H1 (cell line): ENCODE data around the gene PLA2R1. TPM values are rescaled to one million over a fixed set of nuclear protein-coding genes. Genes with fewer than 3 reads are reported as not detected.

Source experiments
- CTCF ChIA-PET: fragments of 300-600 bp; sonication (Branson Sonifier 250); formaldehyde crosslinking; loops from one replicate; lab custom pipeline; 2021; ENCODE audit not compliant: partially characterized antibody; lab: Charles Lee
- POLR2A ChIA-PET: fragments of 300-600 bp; sonication (Branson Sonifier 250); formaldehyde crosslinking; loops from one replicate; lab custom pipeline; 2021; ENCODE audit warnings: inconsistent platforms; ENCODE audit not compliant: partially characterized antibody; lab: Charles Lee
- DNase-seq, 2 experiments: peaks; one replicate each; pipeline versions ENCODE4 v3.0.0 to v3.0.0-alpha.2; 2010 to 2022; ENCODE audit warnings: low spot score in 2 of 2, low read depth in 1 of 2, mixed read lengths in 1 of 2
- FAIRE-seq: peaks from 2 replicates; lab custom pipeline; 2011; peaks lifted over from hg19 to GRCh38; lab: Jason Lieb, UNC
- H2AFZ ChIP-seq: 2 replicates; pipeline ENCODE4 v1.8.1; 2012; ENCODE audit warnings: low read length, inconsistent platforms
- H2AK5ac ChIP-seq: 2 replicates; pipeline ENCODE4 v1.6.1; 2013; ENCODE audit warnings: low read depth, low read length
- H2BK120ac ChIP-seq: replicated peaks from 2 replicates; pipeline ENCODE3; 2013; ENCODE audit warnings: low read depth, low read length, inconsistent platforms
- H2BK12ac ChIP-seq: 2 replicates; pipeline ENCODE4 v1.6.1; 2013; ENCODE audit warnings: low read depth, low read length
- H2BK15ac ChIP-seq: 2 replicates; pipeline ENCODE4 v1.6.1; 2013; ENCODE audit warnings: low read length
- H2BK20ac ChIP-seq: 2 replicates; pipeline ENCODE4 v1.6.1; 2013; ENCODE audit warnings: low read length
- H2BK5ac ChIP-seq: 2 replicates; pipeline ENCODE4 v1.6.1; 2013; ENCODE audit warnings: low read depth, low read length
- H3K14ac ChIP-seq: 2 replicates; pipeline ENCODE4 v1.6.1; 2013; ENCODE audit warnings: inconsistent platforms; ENCODE audit not compliant: insufficient read length
- H3K18ac ChIP-seq: 2 replicates; pipeline ENCODE4 v1.6.1; 2013; ENCODE audit warnings: low read length; ENCODE audit errors: extremely low read depth
- H3K23ac ChIP-seq: 2 replicates; pipeline ENCODE4 v1.6.1; 2013; ENCODE audit warnings: inconsistent platforms; ENCODE audit not compliant: insufficient read length
- H3K23me2 ChIP-seq: 2 replicates; pipeline ENCODE4 v1.6.1; 2013; ENCODE audit warnings: low read depth, low read length
- H3K27ac ChIP-seq: 2 replicates; pipeline ENCODE4 v1.6.1; 2011; ENCODE audit warnings: low read depth, low read length, inconsistent platforms
- H3K27me3 ChIP-seq, 4 experiments: replicated peaks in 1 of 4; 1 replicate in 1 of 4; 2 replicates in 3 of 4; pipeline versions ENCODE4 v1.6.1 to v1.8.1; 2011 to 2013; ENCODE audit warnings: low read length in 3 of 4, mild to moderate bottlenecking in 3 of 4, inconsistent platforms in 2 of 4, mixed read lengths in 2 of 4, moderate library complexity in 1 of 4; ENCODE audit not compliant: control insufficient read depth in 3 of 4, insufficient read depth in 3 of 4; ENCODE audit errors: extremely low read depth in 1 of 4
- H3K36me3 ChIP-seq, 4 experiments: 2 replicates each; pipeline versions ENCODE4 v1.6.1 to v1.8.1; 2011 to 2013; ENCODE audit warnings: mild to moderate bottlenecking in 4 of 4, low read length in 3 of 4, moderate library complexity in 2 of 4, control low read depth in 1 of 4, inconsistent platforms in 1 of 4; ENCODE audit not compliant: insufficient read depth in 4 of 4, control insufficient read depth in 2 of 4
- H3K4ac ChIP-seq: replicated peaks from 2 replicates; pipeline ENCODE3; 2013; ENCODE audit warnings: low read length, low read depth, mixed read lengths, inconsistent platforms; ENCODE audit not compliant: insufficient read length
- H3K4me1 ChIP-seq, 4 experiments: replicated peaks in 1 of 4; 1 replicate in 1 of 4; 2 replicates in 3 of 4; pipeline versions ENCODE4 v1.6.1 to v1.8.1; 2011 to 2013; ENCODE audit warnings: low read length in 3 of 4, inconsistent platforms in 2 of 4, mixed read lengths in 1 of 4; ENCODE audit not compliant: insufficient read depth in 4 of 4, control insufficient read depth in 3 of 4
- H3K4me2 ChIP-seq, 2 experiments: 2 replicates each; pipeline versions ENCODE4 v1.6.1 to v1.8.1; 2011 to 2013; ENCODE audit warnings: low read depth in 2 of 2, low read length in 2 of 2, control low read depth in 1 of 2, inconsistent platforms in 1 of 2, mild to moderate bottlenecking in 1 of 2; ENCODE audit not compliant: insufficient read depth in 1 of 2
- H3K4me3 ChIP-seq, 4 experiments: fragments of 200-600, 300-600 bp in 1 of 4; sonication (generic), shearing (Covaris generic), sonication (Bioruptor Twin) in 1 of 4; 2 replicates each; pipeline versions ENCODE4 v1.5.1 to v1.8.1; 2011 to 2016; ENCODE audit warnings: low read length in 4 of 4, low read depth in 3 of 4, control low read depth in 2 of 4, inconsistent platforms in 2 of 4, mild to moderate bottlenecking in 2 of 4, mixed read lengths in 1 of 4, moderate library complexity in 1 of 4; ENCODE audit not compliant: insufficient read depth in 2 of 4; ENCODE audit errors: extremely low read depth in 1 of 4
- H3K56ac ChIP-seq: replicated peaks from 2 replicates; pipeline ENCODE3; 2013; ENCODE audit warnings: low read depth, mild to moderate bottlenecking, mixed read lengths, low read length, inconsistent platforms; ENCODE audit not compliant: insufficient read length
- H3K79me1 ChIP-seq: 2 replicates; pipeline ENCODE4 v1.6.1; 2013; ENCODE audit warnings: low read depth, low read length, control low read depth
- H3K79me2 ChIP-seq, 2 experiments: 2 replicates each; pipeline versions ENCODE4 v1.6.1 to v1.8.1; 2012 to 2013; ENCODE audit warnings: low read length in 2 of 2, mild to moderate bottlenecking in 2 of 2, inconsistent platforms in 1 of 2; ENCODE audit not compliant: insufficient read depth in 2 of 2, control insufficient read depth in 1 of 2
- H3K9ac ChIP-seq, 4 experiments: replicated peaks in 1 of 4; 1 replicate in 1 of 4; 2 replicates in 3 of 4; pipeline versions ENCODE4 v1.6.1 to v1.8.1; 2011 to 2013; ENCODE audit warnings: low read depth in 3 of 4, low read length in 3 of 4, control low read depth in 2 of 4, mild to moderate bottlenecking in 2 of 4, moderate library complexity in 2 of 4, inconsistent platforms in 1 of 4; ENCODE audit errors: extremely low read depth in 1 of 4
- H3K9me3 ChIP-seq, 2 experiments: 2 replicates each; pipeline versions ENCODE4 v1.6.1 to v1.8.1; 2012 to 2013; ENCODE audit warnings: mild to moderate bottlenecking in 2 of 2, moderate library complexity in 2 of 2, control low read depth in 1 of 2, inconsistent platforms in 1 of 2, low read depth in 1 of 2, low read length in 1 of 2, mixed read lengths in 1 of 2; ENCODE audit not compliant: insufficient read depth in 2 of 2
- H4K20me1 ChIP-seq, 2 experiments: replicated peaks in 1 of 2; 2 replicates each; pipeline versions ENCODE3 to v1.8.1; 2011 to 2013; ENCODE audit warnings: inconsistent platforms in 2 of 2, low read length in 2 of 2, mild to moderate bottlenecking in 1 of 2; ENCODE audit not compliant: insufficient read depth in 2 of 2, control insufficient read depth in 1 of 2
- H4K5ac ChIP-seq: 2 replicates; pipeline ENCODE4 v1.6.1; 2013; ENCODE audit warnings: low read length, low read depth, mixed read lengths, inconsistent platforms; ENCODE audit not compliant: insufficient read length
- H4K8ac ChIP-seq: 2 replicates; pipeline ENCODE4 v1.8.0; 2013; ENCODE audit warnings: mild to moderate bottlenecking, moderate library complexity, low read length, inconsistent platforms; ENCODE audit not compliant: insufficient read depth; ENCODE audit errors: extremely low read depth
- H4K91ac ChIP-seq: replicated peaks from 2 replicates; pipeline ENCODE3; 2013; ENCODE audit warnings: low read length, mixed read lengths, inconsistent platforms; ENCODE audit not compliant: insufficient read length
- BACH1 ChIP-seq: IDR thresholded peaks from 2 replicates; pipeline ENCODE4 v1.6.1; 2012; ENCODE audit warnings: low read length, improper control_type of control experiment
- BCL11A ChIP-seq, 2 experiments: IDR thresholded peaks; one replicate each; pipeline ENCODE4 v1.6.1; 2011; ENCODE audit warnings: low read depth in 2 of 2, low read length in 2 of 2, mild to moderate bottlenecking in 2 of 2
- CHD2 ChIP-seq: IDR thresholded peaks from 2 replicates; pipeline ENCODE4 v1.6.1; 2012; ENCODE audit warnings: low read length, improper control_type of control experiment
- EGR1 ChIP-seq: IDR thresholded peaks from 2 replicates; pipeline ENCODE4 v1.6.1; 2011; ENCODE audit warnings: low read depth, low read length, borderline replicate concordance
- EP300 ChIP-seq, 2 experiments: IDR thresholded peaks; 1 replicate in 1 of 2; 2 replicates in 1 of 2; pipeline ENCODE4 v1.6.1; 2011 to 2012; ENCODE audit warnings: low read depth in 2 of 2, low read length in 2 of 2, mild to moderate bottlenecking in 2 of 2, borderline replicate concordance in 1 of 2, inconsistent platforms in 1 of 2, moderate library complexity in 1 of 2
- GABPA ChIP-seq: IDR thresholded peaks from 2 replicates; pipeline ENCODE4 v1.6.1; 2011; ENCODE audit warnings: mild to moderate bottlenecking, low read length, moderate library complexity, borderline replicate concordance; ENCODE audit not compliant: insufficient read depth
- GTF2F1 ChIP-seq: IDR thresholded peaks from 2 replicates; pipeline ENCODE4 v1.6.1; 2012; ENCODE audit warnings: low read depth, low read length, improper control_type of control experiment, borderline replicate concordance
- NRF1 ChIP-seq: IDR thresholded peaks from 2 replicates; pipeline ENCODE4 v1.6.1; 2011; ENCODE audit warnings: mild to moderate bottlenecking, low read depth, low read length, improper control_type of control experiment
- POU5F1 ChIP-seq: IDR thresholded peaks from 2 replicates; pipeline ENCODE4 v1.6.1; 2011; ENCODE audit warnings: low read depth, mild to moderate bottlenecking, low read length, moderate library complexity
- RFX5 ChIP-seq: IDR thresholded peaks from 2 replicates; pipeline ENCODE4 v1.6.1; 2011; ENCODE audit warnings: low read depth, low read length, improper control_type of control experiment, borderline replicate concordance
- SIX5 ChIP-seq: IDR thresholded peaks from 2 replicates; pipeline ENCODE4 v1.6.1; 2011; ENCODE audit warnings: mild to moderate bottlenecking, low read depth, low read length
- USF2 ChIP-seq: IDR thresholded peaks from 2 replicates; pipeline ENCODE4 v1.6.1; 2011; ENCODE audit warnings: low read length, improper control_type of control experiment
- ZNF274 ChIP-seq: IDR thresholded peaks from 2 replicates; pipeline ENCODE4 v1.7.0; 2012; ENCODE audit warnings: low read length, borderline replicate concordance; ENCODE audit errors: extremely low read depth
- WGBS, 2 experiments: shearing (Covaris generic) in 1 of 2; methylation state at CpG; one replicate each; pipeline versions ENCODE4 v1.1.6 to v1.1.7; 2013 to 2015; ENCODE audit warnings: low lambda C conversion rate in 2 of 2, mixed read lengths in 2 of 2, inconsistent platforms in 1 of 2, low coverage in 1 of 2, missing lambda C conversion rate in 1 of 2; ENCODE audit not compliant: insufficient replicate concordance in 2 of 2, insufficient coverage in 1 of 2, insufficient read length in 1 of 2; ENCODE audit errors: extremely low coverage in 1 of 2, missing lambda C conversion rate in 1 of 2; 5-methylcytosine and 5-hydroxymethylcytosine counted together
- polyA plus RNA-seq, 7 experiments: library from polyadenylated mRNA; depleted of rRNA in 3 of 7; stranded (reverse) in 5 of 7; unstranded in 2 of 7; fragments of >200 nt in 5 of 7; fragments of 200-250 nt in 2 of 7; gene quantifications; 1 replicate in 5 of 7; 2 replicates in 1 of 7; 4 replicates in 1 of 7; pipeline versions ENCODE4 v1.2.1 to v1.2.3, GENCODE V29; 2011 to 2013; ENCODE audit warnings: missing spikeins in 2 of 7, mixed read lengths in 2 of 7
- total RNA-seq: library from RNA; stranded (reverse); fragmentation: NEBNext Ultra II Directional; extraction: Animal tissue kit (Norgen Biotek cat#: 25700); gene quantifications from 2 replicates; pipeline ENCODE4 v1.2.1, GENCODE V29; 2021

The PLA2R1 gene
- total and polyA plus RNA-seq, 2 of the 8 experiments (the other 6 are each of a cell fraction or from before 2014, with no cell fraction given): 0.65 to 1.5 TPM

DNA sequence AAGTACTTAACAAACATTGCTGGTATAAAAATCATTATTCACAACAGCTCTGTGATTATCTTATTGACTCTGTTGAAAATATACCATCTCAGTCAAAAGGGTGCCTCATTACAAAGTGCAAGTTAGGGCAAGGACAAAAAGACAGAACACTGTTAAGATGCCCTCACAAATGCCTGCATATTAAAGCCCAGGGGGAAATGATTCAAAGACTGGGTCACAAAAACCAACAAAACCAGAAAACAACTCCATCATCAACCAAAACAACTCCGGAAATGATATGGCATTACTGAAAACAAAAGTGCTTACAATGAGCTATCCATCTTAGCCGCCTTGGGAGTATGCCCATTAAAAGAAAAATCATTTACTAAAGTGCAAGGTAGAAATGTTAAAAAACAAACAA lies 9.9 kb downstream of the PLA2R1 start:
- no peak for FAIRE-seq
- TF ChIP-seq USF2: no peak
- no peak for TF ChIP-seq EGR1
- TF ChIP-seq RFX5: no peak
- no peak for TF ChIP-seq POU5F1
- TF ChIP-seq BCL11A (IDR thresholded peaks at IDR 0.05; ENCODE audit: low read depth in 2 of 2, low read length in 2 of 2): no peak
- TF ChIP-seq SIX5: no peak
- TF ChIP-seq NRF1: no peak
- no peak for TF ChIP-seq CHD2
- no peak for TF ChIP-seq EP300 (IDR thresholded peaks at IDR 0.05; ENCODE audit: borderline replicate concordance in 1 of 2, low read depth in 2 of 2, low read length in 2 of 2)
- no peak for TF ChIP-seq GTF2F1
- TF ChIP-seq BACH1: no peak
- TF ChIP-seq GABPA: no peak
- TF ChIP-seq ZNF274: no peak
- POLR2A ChIA-PET: interaction anchor here (0.6 to 1.8 kb wide), 2 partner anchors 10 to 340 kb away, joined by 3 to 4 read pairs; partner anchors contain the start of genes MARCHF7 and PLA2R1

More for the DNA sequence above, 9.9 kb downstream of the PLA2R1 start:
- Histone ChIP-seq H2BK12ac (no peak overlapping the region), H3K9ac (no peak overlapping the region), H3K4me2 (no peak overlapping the region), H3K4me3 (no peak overlapping the region), H2BK5ac (no peak overlapping the region), H2BK120ac (no peak overlapping the region), H3K14ac (no peak overlapping the region), H2BK20ac (no peak overlapping the region), H2AK5ac (no peak overlapping the region), H2BK15ac (no peak overlapping the region), H3K4ac (no peak overlapping the region), H3K27ac (no peak overlapping the region), H3K23me2 (no peaks in the 10 kb centered on the region), H3K79me2 (no peaks in the 10 kb centered on the region), H3K18ac (no peak overlapping the region), H4K8ac (no peak overlapping the region), H3K36me3 (no peaks in the 10 kb centered on the region; a peak in 1 of 8 replicates), H4K91ac (no peak overlapping the region), H3K79me1 (no peaks in the 10 kb centered on the region), H4K20me1 (no peaks in the 10 kb centered on the region), H3K23ac (no peak overlapping the region), H4K5ac (no peak overlapping the region), H2AFZ (no peak overlapping the region), H3K4me1 (peaks cover 0 to 7% (median 4%) of the 10 kb centered on the region in 4 experiments; a peak in 3 of 7 replicates), H3K56ac (no peak overlapping the region), H3K27me3 (no peaks in the 10 kb centered on the region), H3K9me3 (no peaks in the 10 kb centered on the region)
- WGBS, 2 experiments: 69% methylated on average over 2 of the region's 2 CpGs; no CpG with 5 or more reads in 1 of the 2 experiments
- CTCF ChIA-PET: no interaction called here
- no peak for DNase-seq
